DMS153 treated with DMSO at 0.1 percent for 48 hours (cell line): ENCODE measurements around the gene JAK3.
"Not testable (repeated sequence)": the region's sequence is repeated elsewhere in the genome, so short reads cannot be mapped to it uniquely, and the experiment has no call there.

ENCODE experiments used
- DNase-seq: peaks from one replicate; lab custom pipeline; 2025; ENCODE audit not compliant: unreplicated experiment; lab: John Stamatoyannopoulos, UW

The JAK3 gene

DNA sequence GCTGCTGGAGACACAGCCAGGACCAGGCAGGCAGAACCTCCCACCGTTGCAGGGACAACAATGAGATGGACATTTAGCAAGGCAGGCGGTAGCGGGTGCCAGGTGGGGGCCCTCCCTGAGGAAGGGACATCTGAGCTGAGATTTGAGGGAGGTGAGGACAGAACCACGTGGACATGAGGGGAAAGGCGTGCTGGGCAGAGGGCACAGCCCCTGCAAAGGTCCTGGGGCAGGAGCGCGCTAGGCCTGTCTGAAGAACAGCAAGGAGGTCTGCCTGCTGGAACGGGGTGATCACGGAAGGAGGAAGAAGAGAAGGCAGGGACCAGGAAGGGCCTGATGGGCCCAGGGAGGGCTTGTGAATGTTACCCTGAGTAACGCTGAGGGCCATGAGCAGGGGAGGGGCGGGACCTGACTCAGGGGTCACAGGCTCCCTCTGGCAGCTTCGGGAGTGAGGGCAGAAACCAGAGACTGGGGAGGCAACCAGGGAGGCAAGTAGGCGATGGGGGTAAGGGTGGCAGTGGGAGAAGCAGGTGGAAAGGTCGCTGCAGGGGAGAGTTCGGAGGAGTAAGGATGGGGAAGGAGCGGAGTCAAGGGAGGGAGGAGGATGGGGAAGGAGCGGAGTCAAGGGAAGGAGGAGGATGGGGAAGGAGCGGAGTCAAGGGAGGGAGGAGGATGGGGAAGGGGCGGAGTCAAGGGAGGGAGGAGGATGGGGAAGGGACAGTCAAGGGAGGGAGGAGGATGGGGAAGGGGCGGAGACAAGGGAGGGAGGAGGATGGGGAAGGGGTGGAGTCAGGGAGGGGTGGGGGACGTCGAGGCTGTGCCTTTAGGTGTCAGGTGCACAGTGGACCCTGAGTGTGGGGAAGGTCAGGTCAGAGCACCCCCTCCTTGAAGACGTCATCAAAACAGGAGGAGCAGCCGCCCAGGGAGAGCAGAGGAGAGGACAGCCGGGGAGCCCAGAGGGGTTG is 68.5 kb downstream of the JAK3 start:
- DNase-seq, result no peak

DNA sequence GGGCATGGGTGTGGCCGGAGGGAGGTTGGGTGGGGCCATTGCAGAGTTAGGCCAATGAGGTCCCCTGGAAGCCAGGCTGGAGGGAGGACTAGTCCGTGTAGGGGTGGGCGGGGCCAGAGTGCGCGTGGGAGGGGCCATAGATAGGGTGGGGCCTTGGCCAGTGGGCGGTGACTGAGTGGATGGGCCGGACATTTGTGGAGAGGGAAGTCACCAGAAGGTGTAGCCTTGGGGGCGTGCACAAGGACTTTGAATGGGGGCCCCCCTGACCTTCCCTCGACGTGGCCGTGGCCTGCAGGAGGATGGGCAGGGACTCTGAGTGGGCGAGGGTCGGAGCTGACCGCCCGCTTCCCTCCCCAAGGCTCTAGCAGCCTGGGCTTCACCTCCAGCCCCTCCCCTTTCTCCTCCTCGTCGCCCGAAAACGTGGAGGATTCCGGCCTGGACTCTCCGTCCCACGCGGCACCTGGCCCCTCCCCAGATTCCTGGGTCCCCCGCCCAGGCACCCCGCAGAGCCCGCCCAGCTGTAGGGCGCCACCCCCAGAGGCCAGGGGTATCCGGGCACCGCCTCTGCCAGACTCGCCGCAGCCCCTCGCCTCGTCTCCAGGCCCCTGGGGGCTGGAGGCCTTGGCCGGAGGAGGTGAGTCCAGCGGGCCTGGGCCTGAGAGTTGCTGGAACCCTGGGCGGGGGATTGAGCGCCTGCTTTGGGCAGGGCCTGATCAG is 69.4 kb downstream of the JAK3 start:
- DNase-seq, result peak; percentile 62

DNA sequence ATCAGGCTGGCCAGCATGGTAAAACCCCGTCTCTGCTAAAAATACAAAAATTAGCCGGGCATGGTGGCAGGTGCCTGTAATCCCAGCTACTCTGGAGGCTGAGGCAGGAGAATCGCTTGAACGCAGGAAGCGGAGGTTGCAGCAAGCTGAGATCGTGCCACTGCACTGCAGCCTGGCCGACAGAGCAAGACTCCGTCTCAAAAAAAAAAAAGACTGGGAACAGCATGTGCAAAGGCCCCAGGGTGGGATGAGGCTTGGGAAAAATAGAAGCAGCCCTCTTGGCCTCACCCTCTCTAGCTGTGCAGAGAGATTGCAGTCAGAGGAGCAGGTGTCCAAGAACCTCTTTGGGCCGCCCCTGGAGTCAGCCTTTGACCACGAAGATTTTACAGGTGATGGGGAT is 69.9 kb downstream of the JAK3 start:
- not testable (repeated sequence) for DNase-seq

GRCh38 chr19:17775991-17776803 is 71.6 kb downstream of the JAK3 start:
- no peak for DNase-seq

- no peak for DNase-seq
Measured at GRCh38 chr19:17775245-17775927, 72.4 kb downstream of the JAK3 start.
